Right lobe of liver (tissue), 6 donors: Measurements from ENCODE around the gene CCL25. TPM values are rescaled to one million over a fixed set of nuclear protein-coding genes. Genes with fewer than 3 reads are reported as not detected.

Experiments
- ATAC-seq, 4 donors: fragments of 200-7000 bp; cut with Tn5 transposase; one replicate each; pipeline ENCODE4 v1.9.1; 2020; ENCODE audit warnings: mild to moderate bottlenecking in 4 of 4, moderate library complexity in 4 of 4
- DNase-seq, 3 donors: peaks; one replicate each; pipeline ENCODE4 v3.0.0-alpha.2; 2020
- H3K27ac ChIP-seq, 3 donors: fragments of 200-600 bp; one replicate each; pipeline ENCODE4 v1.8.0; 2022
- H3K27me3 ChIP-seq, 2 donors: fragments of 200-600 bp; one replicate each; pipeline ENCODE4 v1.8.0; 2022
- H3K36me3 ChIP-seq, 4 donors: fragments of 200-600 bp; sonication (generic) in 1 of 4; one replicate each; pipeline versions ENCODE4 v1.5.1 to v1.8.0; 2017 to 2022; ENCODE audit warnings: control low read depth in 1 of 4
- H3K4me1 ChIP-seq, 4 donors: fragments of 200-600 bp; sonication (generic) in 1 of 4; one replicate each; pipeline versions ENCODE4 v1.5.1 to v1.8.0; 2017 to 2022; ENCODE audit warnings: control low read depth in 1 of 4
- H3K4me3 ChIP-seq, 3 donors: fragments of 200-600 bp; one replicate each; pipeline ENCODE4 v1.8.0; 2022
- H3K9me3 ChIP-seq, 4 donors: fragments of 200-600 bp; sonication (generic) in 1 of 4; one replicate each; pipeline versions ENCODE4 v1.5.1 to v1.8.0; 2017 to 2022; ENCODE audit warnings: control low read depth in 1 of 4
- POLR2A ChIP-seq: fragments of 450-650 bp; IDR thresholded peaks from one replicate; pipeline ENCODE4 v1.6.1; 2017; ENCODE audit warnings: antibody characterized with exemption, mild to moderate bottlenecking
- WGBS: methylation state at CpG from one replicate; pipeline ENCODE4 v1.1.6; 2018; ENCODE audit warnings: low coverage, low lambda C conversion rate; ENCODE audit not compliant: insufficient coverage; ENCODE audit errors: missing lambda C conversion rate; 5-methylcytosine and 5-hydroxymethylcytosine counted together
- intact Hi-C, 2 donors: fragments of 100-400 bp; cut with DNase I; formaldehyde crosslinking; loops; one replicate each; pipeline versions ENCODE4 v1.11.2 to v1.14.1; 2022
- long read RNA-seq: library from polyadenylated mRNA; unstranded; transcript quantifications from one replicate; pipeline ENCODE4 v2.0.0, GENCODE V29; 2019
- total RNA-seq, 6 experiments: library from RNA; depleted of rRNA in 2 of 6; stranded (reverse); fragments of >200 nt in 2 of 6; fragmentation: NEBNext Ultra II Directional in 3 of 6; extraction: Animal tissue kit (Norgen Biotek cat#: 25700) in 3 of 6; gene quantifications; one replicate each; pipeline versions ENCODE4 v1.1.0 to v1.2.4, GENCODE V29; 2016 to 2023
- TF ChIP-seq, protein P1 (sequence below), 4 donors: fragments of 200-600 bp in 3 of 4; fragments of 450-650 bp in 1 of 4; IDR thresholded peaks; one replicate each; pipeline versions ENCODE4 v1.5.1 to v1.8.0; 2016 to 2022; ENCODE audit warnings: antibody characterized with exemption in 4 of 4, mild to moderate bottlenecking in 2 of 4
- donor health status: DM: no; HTN: yes; CAD: no.
- donor health status: DM: no; HTN: no; CAD: no.
- donor health status: DM: no; HTN: no; CAD: no.
- donor health status: DM: no; HTN: yes; CAD: no.
- donor health status: DM: no; HTN: yes; CAD: no.

The CCL25 gene, protein sequence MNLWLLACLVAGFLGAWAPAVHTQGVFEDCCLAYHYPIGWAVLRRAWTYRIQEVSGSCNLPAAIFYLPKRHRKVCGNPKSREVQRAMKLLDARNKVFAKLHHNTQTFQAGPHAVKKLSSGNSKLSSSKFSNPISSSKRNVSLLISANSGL
- total RNA-seq, result under 1 TPM in 1 of 6 experiments, not detected in 5; 0.51 TPM
- long read RNA-seq, result 0 reads

DNA sequence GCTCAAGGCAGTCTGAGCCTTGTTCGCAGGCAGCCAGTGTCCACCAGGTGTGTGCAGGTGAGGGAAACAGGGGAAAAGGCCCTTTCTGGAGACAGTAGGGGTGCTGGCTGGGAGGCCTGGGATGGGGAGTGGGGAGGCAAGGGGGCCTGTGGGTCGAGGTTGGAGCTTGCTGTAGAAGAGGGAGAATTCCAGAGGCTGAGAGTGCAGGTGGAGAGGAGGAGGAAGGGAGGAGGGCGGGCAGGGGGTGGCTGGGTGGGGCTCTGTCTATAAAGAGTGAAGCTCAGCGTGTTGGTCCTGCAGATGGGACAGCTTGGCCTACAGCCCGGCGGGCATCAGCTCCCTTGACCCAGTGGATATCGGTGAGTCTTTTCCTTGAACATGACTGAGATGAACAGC, at the start of gene CCL25:
Gene CCL25, plus strand, starts transcription at position 297 of the 396 bp plus-strand sequence. CDS start 290 bp downstream, outside the sequence.
- WGBS, result 75% methylated on average over 2 of the region's 7 CpGs
- DNase-seq (no peak), ATAC-seq (no peak)
- Histone ChIP-seq H3K27me3 (no peaks in the 10 kb centered on the region), H3K9me3 (no peaks in the 10 kb centered on the region), H3K27ac (no peak within 1 kb of the TSS), H3K4me1 (peaks cover 0 to 16% (median 5%) of the 10 kb centered on the region in 4 donors), H3K4me3 (no peak within 1 kb of the TSS), H3K36me3 (no peaks in the 10 kb centered on the region)
- no peak for TF ChIP-seq POLR2A
- TF ChIP-seq, protein P1, sequence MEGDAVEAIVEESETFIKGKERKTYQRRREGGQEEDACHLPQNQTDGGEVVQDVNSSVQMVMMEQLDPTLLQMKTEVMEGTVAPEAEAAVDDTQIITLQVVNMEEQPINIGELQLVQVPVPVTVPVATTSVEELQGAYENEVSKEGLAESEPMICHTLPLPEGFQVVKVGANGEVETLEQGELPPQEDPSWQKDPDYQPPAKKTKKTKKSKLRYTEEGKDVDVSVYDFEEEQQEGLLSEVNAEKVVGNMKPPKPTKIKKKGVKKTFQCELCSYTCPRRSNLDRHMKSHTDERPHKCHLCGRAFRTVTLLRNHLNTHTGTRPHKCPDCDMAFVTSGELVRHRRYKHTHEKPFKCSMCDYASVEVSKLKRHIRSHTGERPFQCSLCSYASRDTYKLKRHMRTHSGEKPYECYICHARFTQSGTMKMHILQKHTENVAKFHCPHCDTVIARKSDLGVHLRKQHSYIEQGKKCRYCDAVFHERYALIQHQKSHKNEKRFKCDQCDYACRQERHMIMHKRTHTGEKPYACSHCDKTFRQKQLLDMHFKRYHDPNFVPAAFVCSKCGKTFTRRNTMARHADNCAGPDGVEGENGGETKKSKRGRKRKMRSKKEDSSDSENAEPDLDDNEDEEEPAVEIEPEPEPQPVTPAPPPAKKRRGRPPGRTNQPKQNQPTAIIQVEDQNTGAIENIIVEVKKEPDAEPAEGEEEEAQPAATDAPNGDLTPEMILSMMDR (IDR thresholded peaks at IDR 0.05), result no peak
- intact Hi-C loops, result no loop called here

DNA sequence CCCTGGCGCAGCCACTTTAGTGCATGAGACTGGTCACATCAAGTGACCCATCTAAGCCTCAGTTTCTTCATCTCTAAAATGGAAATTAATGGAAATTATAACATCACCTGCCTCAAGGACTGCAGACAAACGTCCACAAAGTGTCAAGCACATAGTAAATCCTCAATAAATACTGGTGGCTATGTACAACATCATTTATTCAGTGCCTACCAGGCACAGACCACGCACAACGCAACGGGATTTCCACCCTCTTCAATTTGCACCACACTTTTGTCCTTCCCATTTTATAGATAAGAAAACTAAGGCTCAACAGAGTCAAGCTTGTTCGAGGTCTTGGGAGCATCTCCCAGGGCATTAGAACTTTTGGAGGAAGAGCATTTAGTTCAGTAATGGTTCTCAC, 48.6 kb upstream of the CCL25 start:
- Histone ChIP-seq H3K27me3 (no peaks in the 10 kb centered on the region), H3K36me3 (no peaks in the 10 kb centered on the region), H3K4me3 (peak overlapping the region; percentile 61 to 92 (median 68)), H3K9me3 (no peaks in the 10 kb centered on the region), H3K4me1 (peaks cover 2 to 55% (median 21%) of the 10 kb centered on the region in 4 donors), H3K27ac (no peak overlapping the region)
- TF ChIP-seq, protein P1 (IDR thresholded peaks at IDR 0.05), result no peak
- no peak for TF ChIP-seq POLR2A
- WGBS, result 42% methylated on average over 6 of the region's 6 CpGs
- no peak for ATAC-seq
- intact Hi-C loops, result no loop called here
- DNase-seq, result no peak

DNA sequence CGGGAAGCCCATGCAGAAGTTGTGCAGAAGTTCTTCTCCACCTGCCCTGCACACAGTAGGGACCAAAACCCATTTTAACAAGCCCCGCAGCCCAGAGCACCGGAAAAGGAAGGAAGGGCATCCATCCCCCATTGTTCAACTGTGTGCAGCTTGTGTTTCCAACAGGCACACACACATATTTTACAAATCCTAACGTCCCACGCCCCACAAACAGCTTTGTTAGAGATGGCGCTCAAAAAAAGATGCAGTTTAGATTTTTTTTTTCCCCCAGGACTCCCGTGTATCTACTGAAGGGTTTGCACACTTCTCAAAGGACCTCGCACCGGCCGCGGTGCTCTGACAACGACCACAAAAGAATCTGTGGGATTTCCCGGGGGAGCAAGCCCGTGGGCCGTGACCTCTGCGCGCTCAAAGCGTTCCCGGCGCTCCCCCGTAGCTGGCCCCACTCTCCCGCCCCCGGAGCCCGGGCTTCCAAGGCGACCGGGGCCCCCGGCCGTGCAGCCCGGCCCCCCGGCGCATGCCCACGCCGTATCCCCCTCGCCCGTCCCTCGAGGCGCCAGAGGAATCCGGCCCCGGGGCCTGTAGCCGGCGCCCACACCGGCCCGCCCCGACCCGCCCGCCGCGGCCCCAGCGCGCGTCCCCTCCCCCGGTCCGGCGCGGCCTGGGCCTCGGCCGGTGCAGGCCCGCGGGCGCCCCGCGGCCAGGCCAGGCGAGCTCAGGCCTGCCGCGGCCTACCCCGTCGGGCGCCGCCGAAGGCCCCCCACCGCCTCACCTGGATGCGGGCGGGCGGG, 47.6 kb upstream of the CCL25 start:
- intact Hi-C loops, result no loop called here
- no peak for DNase-seq
- Histone ChIP-seq H3K27me3 (no peaks in the 10 kb centered on the region), H3K36me3 (no peaks in the 10 kb centered on the region), H3K9me3 (no peaks in the 10 kb centered on the region), H3K4me3 (peak overlapping the region; percentile 61 to 92 (median 68)), H3K4me1 (peaks cover 2 to 49% (median 21%) of the 10 kb centered on the region in 4 donors), H3K27ac (peak overlapping the region in 1 of 3 donors; percentile 68)
- no peak for TF ChIP-seq POLR2A
- TF ChIP-seq, protein P1 (IDR thresholded peaks at IDR 0.05), result no peak
- WGBS, result 0% methylated on average over 13 of the region's 74 CpGs
- ATAC-seq, result no peak

DNA sequence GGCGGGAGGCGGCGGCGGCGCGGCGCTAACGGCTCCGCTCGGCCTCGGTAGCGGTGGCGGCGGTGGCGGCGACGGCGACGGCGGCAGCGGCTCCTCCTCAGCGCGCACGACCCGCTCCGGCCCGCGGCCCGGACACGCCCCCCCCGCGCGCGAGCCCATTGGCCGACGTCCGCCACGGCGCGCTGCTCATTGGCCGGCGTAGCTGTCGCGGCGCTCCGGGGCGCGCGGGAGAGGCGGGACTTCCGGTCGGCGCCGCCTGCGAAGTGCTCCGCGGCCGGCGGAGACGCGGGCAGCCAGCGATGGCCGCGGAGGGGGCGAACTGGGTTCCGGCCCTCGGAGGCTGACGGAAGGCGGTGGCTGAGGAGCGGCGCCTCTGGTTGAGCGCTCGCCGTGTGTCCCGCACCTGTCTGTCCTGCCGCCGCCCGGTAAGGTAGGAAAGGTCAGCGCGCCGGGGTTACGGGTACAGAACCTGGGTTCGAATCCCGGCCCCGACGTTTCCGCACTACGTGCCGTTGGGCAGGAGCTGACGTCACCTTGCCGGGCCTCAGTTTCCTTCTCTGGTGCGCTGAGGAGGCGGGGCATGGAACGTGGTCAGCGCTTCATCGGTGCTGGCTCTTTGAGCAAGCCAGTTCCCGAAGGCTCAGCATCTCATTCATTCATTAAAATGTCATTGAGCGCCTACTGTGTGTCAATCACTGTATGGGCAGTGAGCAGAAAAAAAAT, 46.9 kb upstream of the CCL25 start, which contains the start of gene ELAVL1:
Gene ELAVL1, minus strand, starts transcription at position 108 of the 723 bp plus-strand sequence. CDS start 13,826 bp downstream, outside the sequence.
- peaks cover 2 to 41% (median 18%) of the 10 kb centered on the region in 4 donors for H3K4me1 ChIP-seq
- no peaks in the 10 kb centered on the region for H3K36me3 ChIP-seq
- 0% methylated on average over 11 of the region's 98 CpGs for whole genome bisulfite sequencing
- DNase-seq (peak; percentile 92 to 93 (median 92)), ATAC-seq (peak; percentile 83 to 88 (median 86))
- TF ChIP-seq, protein P1 (IDR thresholded peaks at IDR 0.05), result no peak
- peak; percentile 68 for TF ChIP-seq POLR2A
- no peaks in the 10 kb centered on the region for H3K9me3 ChIP-seq
- intact Hi-C loops, result no loop called here
- H3K27ac ChIP-seq, result peak within 1 kb of the TSS in 2 of 3 donors; percentile 68 to 73
- H3K4me3 ChIP-seq, result peak within 1 kb of the TSS; percentile 90 to 94 (median 92)
- H3K27me3 ChIP-seq, result no peaks in the 10 kb centered on the region
